H9 (cell line): Measurements from ENCODE around the gene CCDC88C. TPM values are rescaled to one million over a fixed set of nuclear protein-coding genes. Genes with fewer than 3 reads are reported as not detected.

ENCODE experiments used
- DNase-seq: peaks from one replicate; pipeline ENCODE4 v3.0.0-alpha.2; 2017
- H2AFZ ChIP-seq: one replicate; pipeline ENCODE4 v1.6.1; 2013; ENCODE audit warnings: mild to moderate bottlenecking, low read length, control low read depth, moderate library complexity
- H2AK5ac ChIP-seq: 2 replicates; pipeline ENCODE4 v1.6.1; 2013; ENCODE audit warnings: low read length, control low read depth, mixed read lengths; ENCODE audit not compliant: insufficient read length
- H2BK120ac ChIP-seq: one replicate; pipeline ENCODE4 v1.6.1; 2013; ENCODE audit warnings: low read depth, mild to moderate bottlenecking, low read length, control low read depth, inconsistent platforms; ENCODE audit not compliant: poor library complexity, severe bottlenecking
- H2BK12ac ChIP-seq: 2 replicates; pipeline ENCODE4 v1.6.1; 2013; ENCODE audit warnings: low read length, control low read depth, mixed read lengths, low read depth; ENCODE audit not compliant: insufficient read length
- H2BK15ac ChIP-seq: 2 replicates; pipeline ENCODE4 v1.6.1; 2013; ENCODE audit warnings: low read depth, low read length, control low read depth
- H2BK20ac ChIP-seq: one replicate; pipeline ENCODE4 v1.6.1; 2013; ENCODE audit warnings: low read depth, mild to moderate bottlenecking, low read length, control low read depth, inconsistent platforms; ENCODE audit not compliant: poor library complexity, severe bottlenecking
- H2BK5ac ChIP-seq: 2 replicates; pipeline ENCODE4 v1.6.1; 2013; ENCODE audit warnings: low read length, control low read depth, mixed read lengths; ENCODE audit not compliant: insufficient read length
- H3K14ac ChIP-seq: 2 replicates; pipeline ENCODE4 v1.6.1; 2013; ENCODE audit warnings: low read length, control low read depth; ENCODE audit not compliant: insufficient read depth
- H3K18ac ChIP-seq: 2 replicates; pipeline ENCODE4 v1.6.1; 2013; ENCODE audit warnings: low read depth, mild to moderate bottlenecking, mixed read lengths, low read length, control low read depth; ENCODE audit not compliant: insufficient read length
- H3K23ac ChIP-seq: 2 replicates; pipeline ENCODE4 v1.6.1; 2013; ENCODE audit warnings: low read length, control low read depth, mixed read lengths, low read depth; ENCODE audit not compliant: insufficient read length
- H3K23me2 ChIP-seq: 2 replicates; pipeline ENCODE4 v1.6.1; 2013; ENCODE audit warnings: low read depth, mild to moderate bottlenecking, mixed read lengths, low read length, control low read depth; ENCODE audit not compliant: insufficient read length, poor library complexity, severe bottlenecking
- H3K27ac ChIP-seq: 2 replicates; pipeline ENCODE4 v1.5.1; 2013; ENCODE audit warnings: low read length, control low read depth, mixed read lengths, low read depth; ENCODE audit not compliant: insufficient read length
- H3K27me3 ChIP-seq: 2 replicates; pipeline ENCODE4 v1.6.1; 2013; ENCODE audit warnings: low read length, control low read depth, inconsistent platforms; ENCODE audit not compliant: insufficient read depth
- H3K4ac ChIP-seq: 2 replicates; pipeline ENCODE4 v1.6.1; 2013; ENCODE audit warnings: low read depth, mild to moderate bottlenecking, control low read depth, inconsistent platforms, low read length, moderate library complexity
- H3K4me1 ChIP-seq: 2 replicates; pipeline ENCODE4 v1.6.1; 2013; ENCODE audit warnings: low read length, control low read depth, inconsistent platforms; ENCODE audit not compliant: insufficient read depth
- H3K4me2 ChIP-seq: 2 replicates; pipeline ENCODE4 v1.6.1; 2013; ENCODE audit warnings: low read length, control low read depth, mixed read lengths; ENCODE audit not compliant: insufficient read length, insufficient read depth
- H3K56ac ChIP-seq: 2 replicates; pipeline ENCODE4 v1.6.1; 2013; ENCODE audit warnings: low read depth, mild to moderate bottlenecking, mixed read lengths, low read length, control low read depth; ENCODE audit not compliant: insufficient read length
- H3K79me1 ChIP-seq: 2 replicates; pipeline ENCODE4 v1.6.1; 2013; ENCODE audit warnings: low read depth, mild to moderate bottlenecking, moderate library complexity, low read length, control low read depth, inconsistent platforms; ENCODE audit not compliant: insufficient read depth, poor library complexity, severe bottlenecking
- H3K79me2 ChIP-seq: 2 replicates; pipeline ENCODE4 v1.6.1; 2013; ENCODE audit warnings: low read length, control low read depth, inconsistent platforms; ENCODE audit not compliant: insufficient read depth
- H3K9ac ChIP-seq: 2 replicates; pipeline ENCODE4 v1.6.1; 2013; ENCODE audit warnings: low read length, control low read depth, mixed read lengths; ENCODE audit not compliant: insufficient read length; ENCODE audit errors: extremely low read depth
- H3K9me3 ChIP-seq: one replicate; pipeline ENCODE4 v1.6.1; 2013; ENCODE audit warnings: low read depth, low read length, inconsistent platforms; ENCODE audit not compliant: control insufficient read depth
- H3T11ph ChIP-seq: one replicate; pipeline ENCODE4 v1.6.1; 2013; ENCODE audit warnings: mild to moderate bottlenecking, low read length, control low read depth, inconsistent platforms
- H4K20me1 ChIP-seq: one replicate; pipeline ENCODE4 v1.6.1; 2013; ENCODE audit not compliant: control insufficient read depth, insufficient read length, insufficient read depth
- H4K5ac ChIP-seq: 2 replicates; pipeline ENCODE4 v1.6.1; 2013; ENCODE audit warnings: low read depth, mild to moderate bottlenecking, mixed read lengths, low read length, control low read depth; ENCODE audit not compliant: insufficient read length
- H4K8ac ChIP-seq: replicated peaks from 2 replicates; pipeline ENCODE4 v1.6.1; 2013; ENCODE audit warnings: low read length, control low read depth, mixed read lengths, low read depth; ENCODE audit not compliant: insufficient read length
- H4K91ac ChIP-seq: 2 replicates; pipeline ENCODE4 v1.6.1; 2013; ENCODE audit warnings: low read depth, mild to moderate bottlenecking, moderate library complexity, mixed read lengths, low read length, control low read depth; ENCODE audit not compliant: insufficient read length
- H3K27ac Mint-ChIP-seq, 3 experiments: 2 replicates in 2 of 3; 3 replicates in 1 of 3; pipeline ENCODE4 v1.8.0; 2020 to 2021; ENCODE audit warnings: mixed read lengths in 3 of 3, mild to moderate bottlenecking in 1 of 3, moderate library complexity in 1 of 3
- H3K27me3 Mint-ChIP-seq: 2 replicates; pipeline ENCODE4 v1.8.0; 2021; ENCODE audit warnings: low read depth, mild to moderate bottlenecking, moderate library complexity, mixed read lengths
- H3K36me3 Mint-ChIP-seq, 3 experiments: 2 replicates in 2 of 3; 3 replicates in 1 of 3; pipeline ENCODE4 v1.8.0; 2020 to 2021; ENCODE audit warnings: low read depth in 3 of 3, mixed read lengths in 3 of 3; ENCODE audit not compliant: insufficient read depth in 1 of 3
- H3K4me1 Mint-ChIP-seq, 2 experiments: 2 replicates each; pipeline ENCODE4 v1.8.0; 2020; ENCODE audit warnings: mixed read lengths in 2 of 2
- H3K4me3 Mint-ChIP-seq, 2 experiments: 2 replicates in 1 of 2; 3 replicates in 1 of 2; pipeline ENCODE4 v1.8.0; 2020 to 2021; ENCODE audit warnings: mild to moderate bottlenecking in 2 of 2, mixed read lengths in 2 of 2, moderate library complexity in 1 of 2
- H3K9me3 Mint-ChIP-seq, 2 experiments: 2 replicates in 1 of 2; 3 replicates in 1 of 2; pipeline ENCODE4 v1.8.0; 2020; ENCODE audit warnings: mild to moderate bottlenecking in 2 of 2, mixed read lengths in 2 of 2, moderate library complexity in 1 of 2
- WGBS: extraction: QIAGEN DNeasy Blood & Tissue Kit; methylation state at CpG from one replicate; pipeline ENCODE4 v1.1.7; 2013; ENCODE audit warnings: missing lambda C conversion rate, low lambda C conversion rate, mixed read lengths; ENCODE audit not compliant: insufficient read length; ENCODE audit errors: extremely low coverage; 5-methylcytosine and 5-hydroxymethylcytosine counted together
- total RNA-seq: library from RNA; stranded (reverse); gene quantifications from 2 replicates; pipeline ENCODE4 v1.2.1, GENCODE V29; 2021
- TF ChIP-seq, protein P1 (sequence below): fragments of 200-600 bp; sonication (generic); conservative IDR thresholded peaks from 3 replicates; pipeline ENCODE4 v1.8.0; 2021; ENCODE audit warnings: antibody characterized with exemption, mild to moderate bottlenecking

CCDC88C gene
- total RNA-seq, 1 experiment from 2014 or later, result 52.4 TPM

DNA sequence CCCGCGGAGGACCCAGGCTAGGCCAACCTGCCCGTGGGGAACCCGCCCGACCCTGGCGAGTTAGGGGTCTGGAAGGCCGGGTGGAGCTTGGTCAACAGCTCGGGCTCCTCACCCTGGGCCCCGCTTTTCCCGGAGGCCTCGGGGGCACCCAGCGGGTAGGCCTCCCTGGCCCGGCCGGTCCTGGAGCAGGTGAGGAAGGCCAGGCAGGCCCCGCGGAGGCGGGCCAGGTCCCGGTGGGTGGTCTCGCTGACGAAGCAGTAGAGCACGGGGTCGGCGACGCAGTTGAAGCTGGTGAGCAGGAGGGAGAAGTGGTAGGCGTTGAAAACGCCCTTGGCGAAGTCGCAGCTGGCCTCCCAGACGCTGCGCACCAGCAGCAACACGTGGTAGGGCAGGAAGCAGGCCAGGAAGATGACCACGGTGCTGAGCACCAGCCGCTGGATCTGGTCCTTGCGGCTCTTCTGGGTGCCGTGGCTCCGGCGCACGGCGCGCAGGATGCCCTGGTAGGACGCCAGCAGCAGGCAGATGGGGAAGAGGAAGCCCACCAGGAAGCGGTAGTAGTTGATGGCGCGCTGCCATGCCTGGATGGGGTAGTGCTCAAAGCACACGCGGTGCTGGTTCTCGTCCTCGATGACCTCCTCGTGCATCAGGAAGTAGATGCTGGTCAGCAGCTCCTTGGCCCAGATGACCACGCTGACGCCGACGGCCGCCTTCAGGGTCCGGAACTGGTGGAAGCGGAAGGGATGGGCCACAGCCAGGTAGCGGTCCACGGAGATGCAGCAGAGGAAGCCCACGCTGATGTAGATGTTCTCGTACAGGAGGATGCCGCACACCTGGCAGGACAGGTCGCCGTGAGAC, 183.5 kb downstream of the CCDC88C start:
- Histone ChIP-seq H3K79me1 (no peaks in the 10 kb centered on the region), H3K4me1 (no peaks in the 10 kb centered on the region), H4K91ac (no peak overlapping the region), H2BK120ac (no peak overlapping the region), H3K23ac (no peak overlapping the region), H3K56ac (no peak overlapping the region), H4K5ac (no peak overlapping the region), H2BK12ac (no peak overlapping the region), H3T11ph (no peak overlapping the region), H2BK20ac (no peak overlapping the region), H3K23me2 (no peaks in the 10 kb centered on the region), H3K27me3 (no peaks in the 10 kb centered on the region), H4K20me1 (no peaks in the 10 kb centered on the region), H3K9me3 (no peaks in the 10 kb centered on the region), H3K4ac (no peak overlapping the region), H2BK5ac (no peak overlapping the region), H3K27ac (no peak overlapping the region), H3K14ac (no peak overlapping the region), H2AK5ac (no peak overlapping the region), H2AFZ (no peak overlapping the region), H4K8ac (no peak overlapping the region), H2BK15ac (no peak overlapping the region), H3K18ac (no peak overlapping the region), H3K9ac (no peak overlapping the region), H3K79me2 (no peaks in the 10 kb centered on the region), H3K4me2 (no peak overlapping the region)
- Mint-ChIP-seq H3K9me3 (peaks cover 10 to 16% of the 10 kb centered on the region in 2 experiments; a peak in 4 of 5 replicates), H3K4me3 (no peak overlapping the region), H3K36me3 (peaks cover 12 to 19% (median 14%) of the 10 kb centered on the region in 3 experiments), H3K27ac (no peak overlapping the region; a peak in 1 of 7 replicates), H3K27me3 (peaks cover 17% of the 10 kb centered on the region), H3K4me1 (peaks cover 2 to 6% of the 10 kb centered on the region in 2 experiments; a peak in 1 of 4 replicates)
- DNase-seq, result no peak
- TF ChIP-seq, protein P1, sequence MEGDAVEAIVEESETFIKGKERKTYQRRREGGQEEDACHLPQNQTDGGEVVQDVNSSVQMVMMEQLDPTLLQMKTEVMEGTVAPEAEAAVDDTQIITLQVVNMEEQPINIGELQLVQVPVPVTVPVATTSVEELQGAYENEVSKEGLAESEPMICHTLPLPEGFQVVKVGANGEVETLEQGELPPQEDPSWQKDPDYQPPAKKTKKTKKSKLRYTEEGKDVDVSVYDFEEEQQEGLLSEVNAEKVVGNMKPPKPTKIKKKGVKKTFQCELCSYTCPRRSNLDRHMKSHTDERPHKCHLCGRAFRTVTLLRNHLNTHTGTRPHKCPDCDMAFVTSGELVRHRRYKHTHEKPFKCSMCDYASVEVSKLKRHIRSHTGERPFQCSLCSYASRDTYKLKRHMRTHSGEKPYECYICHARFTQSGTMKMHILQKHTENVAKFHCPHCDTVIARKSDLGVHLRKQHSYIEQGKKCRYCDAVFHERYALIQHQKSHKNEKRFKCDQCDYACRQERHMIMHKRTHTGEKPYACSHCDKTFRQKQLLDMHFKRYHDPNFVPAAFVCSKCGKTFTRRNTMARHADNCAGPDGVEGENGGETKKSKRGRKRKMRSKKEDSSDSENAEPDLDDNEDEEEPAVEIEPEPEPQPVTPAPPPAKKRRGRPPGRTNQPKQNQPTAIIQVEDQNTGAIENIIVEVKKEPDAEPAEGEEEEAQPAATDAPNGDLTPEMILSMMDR, result no peak
- WGBS, result no CpG with 5 or more reads among the region's 63 CpGs
